ENCODE measurements around the gene CPA2. TPM values are rescaled to one million over a fixed set of nuclear protein-coding genes. Genes with fewer than 3 reads are reported as not detected.

CPA2 gene
- total and polyA plus RNA-seq, 2 donors (not counting 1 experiment from before 2014, with no cell fraction given): 0.06 TPM; not detected in 1

GRCh38 chr7:130288168-130288567 lies 21.5 kb downstream of the CPA2 start:
- Histone ChIP-seq H3K79me2 (ENCODE audit: control insufficient read depth, insufficient read depth, low read length) (no peaks in the 10 kb centered on the region), H3K4me1 (ENCODE audit: control insufficient read depth, extremely low read depth, insufficient read depth, low read length) (peaks cover 5% of the 10 kb centered on the region), H2AFZ (ENCODE audit: low read length) (no peak overlapping the region), H3K36me3 (ENCODE audit: control insufficient read depth, insufficient read depth, low read length) (no peaks in the 10 kb centered on the region), H4K20me1 (ENCODE audit: control insufficient read depth, extremely low read depth, insufficient read depth, low read length) (no peaks in the 10 kb centered on the region), H3K9ac (ENCODE audit: insufficient read depth, low read length) (no peak overlapping the region), H3K4me3 (replicated peaks in 1 of 4; ENCODE audit: control extremely low read depth in 1 of 4, insufficient read depth in 1 of 4, low read depth in 3 of 4, low read length in 4 of 4) (no peak overlapping the region), H3K9me3 (ENCODE audit: control insufficient read depth, insufficient read depth, low read depth, low read length) (no peaks in the 10 kb centered on the region), H3K27me3 (ENCODE audit: control insufficient read depth, insufficient read depth, low read length) (no peaks in the 10 kb centered on the region), H3K27ac (ENCODE audit: insufficient read depth, low read length) (no peak overlapping the region), H3K4me2 (ENCODE audit: extremely low read depth, insufficient read depth, low read length) (no peak overlapping the region)
- no peak for DNase-seq (ENCODE audit: low read depth in 2 of 2)
- no peak for TF ChIP-seq EZH2 (IDR thresholded peaks at IDR 0.05; ENCODE audit: low read length, missing control alignments)
- TF ChIP-seq CTCF (conservative IDR thresholded peaks at IDR 0.05 in 1 of 2, IDR thresholded peaks at IDR 0.05 in 1 of 2; ENCODE audit: low read depth in 1 of 2, low read length in 2 of 2): no peak

GRCh38 chr7:130288829-130289228 lies 22.2 kb downstream of the CPA2 start:
- H3K27me3 ChIP-seq (ENCODE audit: control insufficient read depth, insufficient read depth, low read length): no peaks in the 10 kb centered on the region
- no peaks in the 10 kb centered on the region for H4K20me1 ChIP-seq (ENCODE audit: control insufficient read depth, extremely low read depth, insufficient read depth, low read length)
- TF ChIP-seq CTCF (conservative IDR thresholded peaks at IDR 0.05 in 1 of 2, IDR thresholded peaks at IDR 0.05 in 1 of 2; ENCODE audit: low read depth in 1 of 2, low read length in 2 of 2) (no peak), EZH2 (IDR thresholded peaks at IDR 0.05; ENCODE audit: low read length, missing control alignments) (no peak)
- no peak overlapping the region for H3K4me3 ChIP-seq (replicated peaks in 1 of 4; ENCODE audit: control extremely low read depth in 1 of 4, insufficient read depth in 1 of 4, low read depth in 3 of 4, low read length in 4 of 4)
- no peaks in the 10 kb centered on the region for H3K9me3 ChIP-seq (ENCODE audit: control insufficient read depth, insufficient read depth, low read depth, low read length)
- H2AFZ ChIP-seq (ENCODE audit: low read length): no peak overlapping the region
- no peaks in the 10 kb centered on the region for H3K79me2 ChIP-seq (ENCODE audit: control insufficient read depth, insufficient read depth, low read length)
- H3K36me3 ChIP-seq (ENCODE audit: control insufficient read depth, insufficient read depth, low read length): no peaks in the 10 kb centered on the region
- no peak for DNase-seq (ENCODE audit: low read depth in 2 of 2)
- peaks cover 7% of the 10 kb centered on the region for H3K4me1 ChIP-seq (ENCODE audit: control insufficient read depth, extremely low read depth, insufficient read depth, low read length)
- no peak overlapping the region for H3K9ac ChIP-seq (ENCODE audit: insufficient read depth, low read length)
- H3K4me2 ChIP-seq (ENCODE audit: extremely low read depth, insufficient read depth, low read length): no peak overlapping the region
- no peak overlapping the region for H3K27ac ChIP-seq (ENCODE audit: insufficient read depth, low read length)

GRCh38 chr7:130289478-130289877 lies 22.8 kb downstream of the CPA2 start:
- H3K27me3 ChIP-seq (ENCODE audit: control insufficient read depth, insufficient read depth, low read length): no peaks in the 10 kb centered on the region
- H3K4me2 ChIP-seq (ENCODE audit: extremely low read depth, insufficient read depth, low read length): no peak overlapping the region
- no peak overlapping the region for H3K4me3 ChIP-seq (replicated peaks in 1 of 4; ENCODE audit: control extremely low read depth in 1 of 4, insufficient read depth in 1 of 4, low read depth in 3 of 4, low read length in 4 of 4)
- H3K4me1 ChIP-seq (ENCODE audit: control insufficient read depth, extremely low read depth, insufficient read depth, low read length): peaks cover 7% of the 10 kb centered on the region
- H3K79me2 ChIP-seq (ENCODE audit: control insufficient read depth, insufficient read depth, low read length): no peaks in the 10 kb centered on the region
- TF ChIP-seq CTCF (conservative IDR thresholded peaks at IDR 0.05 in 1 of 2, IDR thresholded peaks at IDR 0.05 in 1 of 2; ENCODE audit: low read depth in 1 of 2, low read length in 2 of 2): no peak
- no peak overlapping the region for H3K9ac ChIP-seq (ENCODE audit: insufficient read depth, low read length)
- no peaks in the 10 kb centered on the region for H3K36me3 ChIP-seq (ENCODE audit: control insufficient read depth, insufficient read depth, low read length)
- H2AFZ ChIP-seq (ENCODE audit: low read length): no peak overlapping the region
- no peak for DNase-seq (ENCODE audit: low read depth in 2 of 2)
- H3K9me3 ChIP-seq (ENCODE audit: control insufficient read depth, insufficient read depth, low read depth, low read length): no peaks in the 10 kb centered on the region
- no peak overlapping the region for H3K27ac ChIP-seq (ENCODE audit: insufficient read depth, low read length)
- H4K20me1 ChIP-seq (ENCODE audit: control insufficient read depth, extremely low read depth, insufficient read depth, low read length): no peaks in the 10 kb centered on the region
